GM19043 (cell line): ENCODE results near the gene ITPR3.

Experiments
- ATAC-seq: cut with Tn5 transposase; IDR thresholded peaks from one replicate; pipeline ENCODE4 v1.9.1; 2021; ENCODE audit warnings: low read depth; ENCODE audit not compliant: unreplicated experiment

The ITPR3 gene

DNA sequence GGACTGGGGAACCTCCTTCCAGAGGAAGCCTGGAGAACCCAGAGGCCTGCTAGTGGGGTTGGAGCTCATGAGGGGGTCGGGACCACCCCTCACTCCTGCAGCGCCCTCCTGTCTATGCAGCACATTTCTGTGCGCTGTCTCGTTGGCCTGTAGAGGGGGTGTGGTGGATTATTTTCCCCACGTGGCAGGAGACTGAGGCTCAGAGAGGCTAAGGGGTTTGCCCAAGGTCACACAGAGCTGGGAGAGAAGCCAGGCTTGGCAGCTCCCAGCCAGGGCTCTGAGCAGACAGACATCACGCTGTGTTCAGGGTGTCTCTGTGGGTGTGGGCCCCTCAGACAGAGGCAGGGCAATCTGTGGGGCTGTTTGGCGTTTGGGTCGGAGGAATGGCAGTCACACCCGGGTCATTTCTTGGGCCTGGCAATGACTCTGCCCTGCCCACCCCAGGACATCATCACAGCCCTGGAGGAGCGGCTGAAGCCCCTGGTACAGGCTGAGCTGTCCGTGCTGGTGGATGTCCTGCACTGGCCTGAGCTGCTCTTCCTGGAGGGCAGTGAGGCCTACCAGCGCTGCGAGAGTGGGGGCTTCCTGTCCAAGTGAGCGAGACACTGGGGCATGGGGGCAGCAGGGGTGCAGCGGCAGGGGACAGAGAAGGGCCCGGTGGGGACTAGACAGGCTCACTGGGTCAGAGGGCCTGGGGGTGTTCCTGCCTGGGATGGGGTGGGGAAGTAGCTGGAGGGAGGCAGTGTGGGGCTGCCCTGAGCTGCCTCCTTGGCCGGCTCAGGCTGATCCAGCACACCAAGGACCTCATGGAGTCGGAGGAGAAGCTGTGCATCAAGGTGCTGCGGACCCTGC is 62.7 kb downstream of the ITPR3 start:
- no peak for ATAC-seq

DNA sequence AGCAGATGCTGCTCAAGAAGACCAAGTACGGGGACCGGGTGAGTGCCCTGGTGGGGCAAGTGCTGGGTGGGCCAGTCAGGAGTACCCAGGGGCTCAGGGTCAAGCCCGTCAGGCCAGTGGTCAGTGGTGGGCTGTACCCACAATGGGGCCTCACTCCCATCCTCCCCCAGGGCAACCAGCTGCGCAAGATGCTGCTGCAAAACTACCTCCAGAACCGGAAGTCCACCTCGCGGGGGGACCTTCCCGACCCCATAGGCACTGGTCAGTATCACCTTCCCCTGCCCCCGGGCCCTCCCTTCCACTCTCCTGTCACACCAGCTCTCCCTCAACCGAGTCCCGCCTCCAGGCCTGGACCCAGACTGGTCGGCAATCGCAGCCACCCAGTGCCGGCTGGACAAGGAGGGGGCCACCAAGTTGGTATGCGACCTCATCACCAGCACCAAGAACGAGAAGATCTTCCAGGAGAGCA is 63.3 kb downstream of the ITPR3 start:
- ATAC-seq, result no peak

GRCh38 chr6:33684983-33685382 is 63.9 kb downstream of the ITPR3 start:
- no peak for ATAC-seq

GRCh38 chr6:33685411-33686224 is 64.5 kb downstream of the ITPR3 start:
- no peak for ATAC-seq

DNA sequence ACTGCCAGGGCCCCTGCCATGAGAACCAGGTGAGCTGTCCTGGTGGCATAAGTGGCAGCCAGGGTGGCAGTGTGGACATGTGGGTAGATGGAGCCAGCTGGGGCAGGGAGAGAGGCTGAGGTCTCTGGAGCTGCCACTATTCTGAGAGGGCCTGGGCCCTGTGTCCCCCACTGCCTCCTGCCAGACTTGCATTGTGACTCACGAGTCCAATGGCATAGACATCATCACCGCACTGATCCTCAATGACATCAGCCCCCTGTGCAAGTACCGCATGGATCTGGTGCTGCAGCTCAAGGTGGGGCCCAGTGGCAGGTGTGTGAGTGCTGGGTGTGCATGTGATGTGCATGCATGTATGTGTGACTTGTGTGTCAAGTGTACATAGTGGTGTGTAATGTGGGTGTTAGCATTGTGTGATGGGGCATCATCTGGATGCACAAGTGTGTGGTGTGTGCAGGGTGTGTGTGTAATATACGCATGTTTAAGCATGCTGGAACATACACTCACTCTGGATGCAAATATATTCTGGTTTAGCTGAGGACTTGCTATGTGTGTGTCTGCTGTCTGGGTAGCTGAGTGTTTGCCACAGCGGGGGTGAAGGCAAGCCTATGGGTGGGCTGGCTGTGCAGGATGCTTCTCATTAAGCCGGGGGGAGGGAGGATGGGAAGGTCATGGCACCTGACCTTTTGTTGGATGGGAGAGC is 65.3 kb downstream of the ITPR3 start:
- no peak for ATAC-seq

- no peak for ATAC-seq
Observed at GRCh38 chr6:33686981-33687975, 66.2 kb downstream of the ITPR3 start.

GRCh38 chr6:33688006-33688405 is 66.9 kb downstream of the ITPR3 start:
- no peak for ATAC-seq

GRCh38 chr6:33688451-33689147 is 67.5 kb downstream of the ITPR3 start:
- no peak for ATAC-seq

- ATAC-seq, result no peak
Observed at GRCh38 chr6:33689148-33689494, 68.0 kb downstream of the ITPR3 start.

DNA sequence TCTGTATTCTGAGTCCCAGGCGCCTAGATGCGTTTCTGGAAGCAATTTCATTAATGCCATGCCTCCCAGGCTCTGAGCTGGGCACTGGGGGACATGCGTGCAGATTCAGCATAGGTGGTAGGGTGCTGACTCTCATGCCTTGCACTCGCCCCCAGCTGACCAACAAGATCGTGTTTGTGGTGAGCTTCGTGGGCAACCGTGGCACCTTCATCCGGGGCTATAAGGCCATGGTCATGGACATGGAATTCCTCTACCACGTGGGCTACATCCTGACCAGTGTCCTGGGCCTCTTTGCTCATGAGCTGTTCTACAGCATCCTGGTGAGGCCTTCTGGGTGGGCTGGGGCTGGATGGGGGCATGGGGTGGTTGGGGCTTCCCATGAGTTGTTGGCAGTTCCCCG is 68.8 kb downstream of the ITPR3 start:
- no peak for ATAC-seq

DNA sequence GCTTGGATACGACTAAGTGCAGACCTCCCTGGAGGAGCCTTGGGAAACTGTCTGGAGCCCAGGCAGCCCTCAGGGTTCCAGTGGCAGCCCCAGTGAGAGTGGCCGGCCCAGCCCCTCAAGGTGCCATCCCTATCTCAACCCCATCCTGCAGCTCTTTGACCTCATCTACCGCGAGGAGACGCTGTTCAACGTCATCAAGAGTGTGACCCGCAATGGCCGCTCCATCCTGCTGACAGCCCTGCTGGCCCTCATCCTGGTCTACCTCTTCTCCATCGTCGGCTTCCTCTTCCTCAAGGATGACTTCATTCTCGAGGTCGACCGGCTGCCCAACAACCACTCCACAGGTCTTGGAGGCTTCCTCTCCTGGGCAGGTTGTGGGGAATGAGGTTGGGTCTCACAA is 69.6 kb downstream of the ITPR3 start:
- ATAC-seq, result no peak

DNA sequence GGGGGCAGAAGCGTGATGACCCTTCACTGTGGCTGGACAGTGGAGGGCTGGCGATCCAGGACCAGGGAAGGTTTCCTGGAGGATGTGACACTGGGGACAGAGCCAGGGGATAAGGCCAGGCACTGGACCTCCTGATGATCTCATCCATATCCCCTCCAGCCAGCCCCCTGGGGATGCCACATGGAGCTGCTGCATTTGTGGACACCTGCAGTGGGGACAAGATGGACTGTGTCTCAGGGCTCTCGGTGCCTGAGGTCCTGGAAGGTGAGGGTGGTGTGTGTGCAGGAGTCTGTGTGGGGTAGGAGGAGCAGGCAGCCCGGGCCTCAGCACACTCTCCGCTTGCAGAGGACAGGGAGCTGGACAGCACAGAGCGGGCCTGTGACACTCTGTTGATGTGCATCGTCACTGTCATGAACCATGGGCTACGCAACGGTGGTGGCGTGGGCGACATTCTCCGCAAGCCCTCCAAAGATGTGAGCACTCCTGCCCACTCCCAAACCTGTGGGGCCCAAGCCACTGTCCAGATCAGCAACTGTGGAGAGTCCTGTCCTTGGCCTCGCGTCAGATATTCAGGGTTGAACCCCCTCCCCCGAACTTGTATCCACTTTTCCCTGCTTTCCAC is 70.4 kb downstream of the ITPR3 start:
- no peak for ATAC-seq

DNA sequence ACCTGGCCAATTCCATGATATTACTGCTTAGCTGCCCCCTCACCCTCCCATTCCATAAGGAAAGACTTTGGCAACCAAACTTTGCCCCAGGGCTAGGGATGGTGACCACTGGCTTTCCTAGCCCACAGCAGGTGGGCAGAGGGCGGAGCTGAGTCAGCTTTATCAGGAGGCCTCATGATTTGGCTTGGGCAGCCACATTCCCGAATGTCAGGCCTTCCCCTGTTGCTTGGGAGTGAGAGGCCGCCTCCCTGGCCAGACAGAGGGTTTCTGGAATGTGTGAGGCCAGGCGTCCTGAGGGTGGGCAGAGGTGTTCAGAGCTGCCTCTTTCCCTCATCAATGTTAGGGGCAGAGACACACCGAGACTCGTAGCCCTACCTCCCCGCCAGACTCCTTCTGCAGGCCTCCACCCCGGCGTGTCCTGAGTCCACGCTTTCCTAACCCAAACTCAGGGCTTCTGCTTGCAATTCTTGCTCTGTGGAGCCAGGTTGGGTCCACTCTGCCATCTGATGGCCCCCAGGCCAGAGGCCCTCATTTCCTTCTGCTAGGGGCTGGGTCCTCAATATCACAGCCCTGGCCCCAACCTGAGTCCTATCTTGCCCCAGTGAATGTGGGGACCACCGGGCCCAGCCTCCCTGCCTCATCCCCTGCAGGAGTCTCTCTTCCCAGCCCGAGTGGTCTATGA is 71.1 kb downstream of the ITPR3 start:
- no peak for ATAC-seq

GRCh38 chr6:33692760-33693158 is 71.6 kb downstream of the ITPR3 start:
- no peak for ATAC-seq

DNA sequence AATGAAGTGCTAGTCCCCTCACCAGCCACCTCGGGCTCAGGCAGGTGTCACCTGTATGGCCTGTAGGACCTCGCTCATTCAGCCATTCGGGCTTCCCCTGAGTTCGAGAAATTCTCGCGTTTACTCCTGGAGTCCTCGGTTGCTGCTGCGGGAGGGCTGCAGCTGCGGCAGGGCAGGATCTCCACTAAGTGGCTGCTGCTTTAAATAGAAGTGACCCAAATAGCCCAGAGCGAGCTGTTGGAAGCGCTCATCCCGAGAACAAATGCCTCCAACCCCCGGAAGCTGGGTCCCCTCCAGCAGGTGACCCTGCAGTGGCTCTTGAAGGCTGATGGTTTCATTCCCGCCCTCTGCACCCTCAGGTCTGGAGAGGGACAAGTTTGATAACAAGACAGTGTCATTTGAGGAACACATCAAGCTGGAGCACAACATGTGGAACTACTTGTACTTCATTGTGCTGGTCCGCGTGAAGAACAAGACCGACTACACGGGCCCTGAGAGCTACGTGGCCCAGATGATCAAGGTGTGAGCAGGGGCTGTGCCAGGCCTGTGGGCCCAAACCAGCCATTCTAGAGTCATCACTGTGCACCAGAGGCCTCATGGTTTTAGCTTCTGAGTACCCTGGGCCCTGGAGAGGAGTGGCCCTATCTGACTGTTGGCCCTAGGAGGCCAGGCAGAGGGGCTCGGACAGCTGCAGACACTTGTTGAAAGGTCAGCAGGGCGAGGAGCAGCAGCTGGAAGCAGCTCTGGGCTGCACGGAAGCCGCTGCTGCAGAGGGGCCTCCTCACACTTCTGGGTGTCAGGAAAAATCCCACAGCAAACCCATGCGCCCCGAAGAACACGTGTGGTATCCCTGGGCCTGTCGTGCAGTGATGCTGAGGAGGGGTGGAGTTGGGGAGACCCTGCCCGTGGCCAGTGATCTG is 72.3 kb downstream of the ITPR3 start:
- ATAC-seq, result no peak

- no peak for ATAC-seq
Observed at GRCh38 chr6:33694401-33694931, 73.3 kb downstream of the ITPR3 start.

- ATAC-seq, result no peak
Observed at GRCh38 chr6:33694977-33695376, 73.9 kb downstream of the ITPR3 start.
